ENCODE results near the gene SFT2D3. TPM values are rescaled to one million over a fixed set of nuclear protein-coding genes. Genes with fewer than 3 reads are reported as not detected.

Gene SFT2D3
- total RNA-seq, 2 donors from 2014 or later: 3.8 to 5.9 TPM

DNA sequence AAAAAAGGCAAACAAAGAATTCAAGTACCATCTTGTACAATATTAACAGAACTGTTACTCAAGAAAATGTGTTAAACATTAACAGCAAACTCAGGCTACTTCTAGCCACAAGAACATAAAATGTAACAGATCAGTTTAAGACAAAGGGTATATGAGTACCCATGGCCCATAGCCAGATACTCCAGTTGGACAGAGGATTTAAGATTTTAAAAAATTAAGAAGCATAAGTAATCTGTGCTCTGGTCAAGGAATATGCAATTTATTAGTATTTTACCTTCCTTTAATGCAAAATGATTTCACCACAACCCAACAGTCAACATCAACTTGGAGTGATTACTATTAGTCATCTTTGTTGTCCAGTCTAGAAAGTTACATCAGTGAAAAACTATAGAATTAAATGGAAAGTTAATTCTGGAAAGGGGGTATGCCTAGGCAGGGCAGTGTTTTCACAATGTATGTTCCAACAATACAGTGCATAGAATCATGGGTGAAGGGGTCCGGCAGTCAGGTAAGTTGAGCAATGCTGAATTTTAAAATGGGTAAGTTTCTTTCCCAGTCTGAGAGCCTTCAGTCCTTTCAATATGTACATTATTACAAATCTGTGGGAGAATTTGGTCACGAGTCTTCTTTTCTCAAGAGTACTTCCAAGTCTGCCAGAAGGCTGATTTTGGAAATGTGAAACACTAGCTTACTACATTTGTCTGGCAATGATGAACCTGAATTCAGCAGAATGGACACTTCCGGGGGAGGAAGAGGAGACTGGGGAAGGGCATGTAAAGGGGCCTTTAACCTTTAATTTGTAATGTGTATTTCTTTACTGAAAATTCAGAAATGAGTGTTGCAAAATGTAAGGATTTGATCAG is 34.5 kb downstream of the SFT2D3 start:
- no peak for TF ChIP-seq CTCF (IDR thresholded peaks at IDR 0.05)
- Histone ChIP-seq H3K9me3 (no peaks in the 10 kb centered on the region), H3K4me3 (no peak overlapping the region), H3K27ac (no peak overlapping the region), H3K27me3 (no peaks in the 10 kb centered on the region), H3K4me1 (peaks cover 0 to 17% of the 10 kb centered on the region in 2 donors), H3K36me3 (no peaks in the 10 kb centered on the region)
- DNase-seq (ENCODE audit: low spot score): no peak

DNA sequence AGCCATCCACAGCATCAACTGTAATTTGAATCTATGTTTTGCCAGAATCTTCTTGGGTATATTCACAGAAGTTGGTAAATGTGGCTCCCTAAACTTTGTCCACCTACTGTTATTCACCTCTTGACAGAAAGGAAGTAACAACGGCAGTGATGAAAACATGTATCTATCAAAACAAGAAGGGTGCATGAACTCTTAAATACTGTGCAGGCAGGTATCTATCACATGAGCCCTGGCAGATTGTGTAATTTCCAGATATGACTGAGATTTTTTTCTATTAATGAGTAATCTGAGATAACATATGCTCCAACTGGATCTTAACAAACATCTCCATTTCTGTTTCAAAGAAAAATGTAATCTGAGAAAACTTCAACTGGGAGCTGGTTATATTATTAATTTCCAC is 36.6 kb downstream of the SFT2D3 start:
- Histone ChIP-seq H3K4me1 (peaks cover 0 to 15% of the 10 kb centered on the region in 2 donors), H3K27me3 (no peaks in the 10 kb centered on the region), H3K27ac (no peak overlapping the region), H3K36me3 (no peaks in the 10 kb centered on the region), H3K4me3 (no peak overlapping the region), H3K9me3 (no peaks in the 10 kb centered on the region)
- no peak for DNase-seq (ENCODE audit: low spot score)
- no peak for TF ChIP-seq CTCF (IDR thresholded peaks at IDR 0.05)

DNA sequence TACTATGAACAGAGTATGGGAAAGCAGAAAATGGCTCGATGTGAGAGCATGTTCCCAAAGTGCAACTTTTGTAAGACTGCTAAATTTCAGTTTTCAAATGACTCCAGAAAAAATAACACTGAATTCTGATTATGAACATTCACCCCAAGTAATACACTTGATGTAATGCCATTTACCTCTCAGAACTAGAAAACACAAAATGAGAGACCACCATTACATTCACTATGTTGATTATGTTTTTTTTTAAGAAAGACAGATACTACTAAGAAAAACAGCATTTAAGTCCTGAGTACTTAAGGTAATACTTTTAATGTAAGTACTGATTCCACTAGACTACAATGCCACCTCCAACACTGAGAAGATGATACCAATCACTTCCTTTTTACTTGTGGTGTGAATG is 38.5 kb downstream of the SFT2D3 start:
- Histone ChIP-seq H3K4me1 (peaks cover 0 to under 1% of the 10 kb centered on the region in 2 donors), H3K36me3 (peaks cover 7% of the 10 kb centered on the region), H3K27ac (no peak overlapping the region), H3K4me3 (no peak overlapping the region), H3K27me3 (no peaks in the 10 kb centered on the region), H3K9me3 (no peaks in the 10 kb centered on the region)
- DNase-seq (ENCODE audit: low spot score): no peak
- no peak for TF ChIP-seq CTCF (IDR thresholded peaks at IDR 0.05)

GRCh38 chr2:127740665-127741288 is 39.5 kb downstream of the SFT2D3 start:
- Histone ChIP-seq H3K4me1 (no peaks in the 10 kb centered on the region), H3K27ac (no peak overlapping the region), H3K36me3 (peaks cover 12% of the 10 kb centered on the region), H3K4me3 (no peak overlapping the region), H3K27me3 (no peaks in the 10 kb centered on the region), H3K9me3 (no peaks in the 10 kb centered on the region)
- no peak for DNase-seq (ENCODE audit: low spot score)
- no peak for TF ChIP-seq CTCF (IDR thresholded peaks at IDR 0.05)

DNA sequence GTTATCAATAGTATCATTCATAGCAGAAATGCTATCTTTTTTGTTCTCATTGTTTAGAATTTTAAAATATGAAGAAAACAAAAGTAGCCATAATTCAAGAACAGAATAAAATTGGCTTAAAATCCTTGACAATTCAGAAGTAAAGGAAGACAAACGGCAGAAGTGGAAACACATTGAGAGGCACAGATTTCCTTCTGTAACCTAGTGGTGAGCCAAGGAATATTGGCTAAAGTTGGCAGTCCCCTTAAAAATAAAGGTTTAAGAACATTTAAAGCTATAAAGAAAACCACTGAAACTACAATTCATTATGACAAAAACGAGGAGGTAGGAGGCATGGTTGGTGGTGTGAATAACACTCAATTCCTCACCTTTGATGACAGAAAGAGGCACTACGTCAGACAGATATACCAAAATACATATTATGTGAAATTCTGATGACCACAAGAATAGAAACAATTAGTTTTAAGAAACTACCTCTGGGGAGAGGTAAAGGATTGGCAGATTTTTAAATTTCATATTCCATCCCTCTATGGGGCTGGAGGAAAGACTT is 42.3 kb downstream of the SFT2D3 start:
- H3K27me3 ChIP-seq: no peaks in the 10 kb centered on the region
- no peak for TF ChIP-seq CTCF (IDR thresholded peaks at IDR 0.05)
- no peak overlapping the region for H3K4me3 ChIP-seq
- no peaks in the 10 kb centered on the region for H3K9me3 ChIP-seq
- H3K4me1 ChIP-seq: no peaks in the 10 kb centered on the region
- no peak for DNase-seq (ENCODE audit: low spot score)
- no peak overlapping the region for H3K27ac ChIP-seq
- peaks cover 12% of the 10 kb centered on the region for H3K36me3 ChIP-seq
